Measurements from ENCODE around the gene SLC25A22. TPM values are rescaled to one million over a fixed set of nuclear protein-coding genes. Genes with fewer than 3 reads are reported as not detected.

Gene SLC25A22
- total RNA-seq, 1 donor from 2014 or later: 64.5 TPM

DNA sequence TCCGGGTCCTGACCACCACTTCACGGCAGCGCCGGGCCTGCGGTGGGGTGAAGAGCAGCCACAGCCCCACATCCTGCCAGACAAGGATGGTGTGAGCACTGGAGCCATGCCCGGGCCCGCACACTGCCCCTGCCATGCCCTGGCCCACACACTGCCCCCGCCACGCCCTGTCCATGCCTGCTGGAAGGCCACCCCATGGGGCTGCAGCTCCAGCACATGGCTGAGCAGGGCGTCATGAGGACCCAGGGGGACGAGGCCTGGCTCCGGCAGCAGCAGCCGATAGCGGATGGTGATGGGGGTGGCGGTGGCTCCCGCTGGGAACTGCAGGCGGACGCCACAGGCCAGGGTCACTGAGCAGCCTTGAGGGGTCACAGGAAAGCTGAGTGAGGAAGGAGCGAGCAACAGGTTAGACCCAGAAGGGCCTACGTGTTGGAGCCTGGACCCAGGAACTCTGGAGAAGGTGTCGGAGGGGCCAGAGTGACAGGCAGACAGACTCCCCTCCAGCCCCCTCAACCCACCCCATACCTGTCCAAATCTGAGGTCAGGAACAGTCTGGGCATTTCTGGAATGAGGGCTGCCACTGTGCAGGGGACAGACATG, 4.0 kb upstream of the SLC25A22 start:
- Mint-ChIP-seq H3K27me3 (ENCODE audit: low read depth) (no peaks in the 10 kb centered on the region), H3K27ac (no peak overlapping the region), H3K4me3 (ENCODE audit: low read depth) (no peak overlapping the region), H3K4me1 (ENCODE audit: low read depth) (no peaks in the 10 kb centered on the region), H3K9me3 (no peaks in the 10 kb centered on the region), H3K36me3 (ENCODE audit: low read depth) (peaks cover 4% of the 10 kb centered on the region)
- no peak for DNase-seq (ENCODE audit: low spot score)
- intact Hi-C loops (cut with micrococcal nuclease): no loop called here

DNA sequence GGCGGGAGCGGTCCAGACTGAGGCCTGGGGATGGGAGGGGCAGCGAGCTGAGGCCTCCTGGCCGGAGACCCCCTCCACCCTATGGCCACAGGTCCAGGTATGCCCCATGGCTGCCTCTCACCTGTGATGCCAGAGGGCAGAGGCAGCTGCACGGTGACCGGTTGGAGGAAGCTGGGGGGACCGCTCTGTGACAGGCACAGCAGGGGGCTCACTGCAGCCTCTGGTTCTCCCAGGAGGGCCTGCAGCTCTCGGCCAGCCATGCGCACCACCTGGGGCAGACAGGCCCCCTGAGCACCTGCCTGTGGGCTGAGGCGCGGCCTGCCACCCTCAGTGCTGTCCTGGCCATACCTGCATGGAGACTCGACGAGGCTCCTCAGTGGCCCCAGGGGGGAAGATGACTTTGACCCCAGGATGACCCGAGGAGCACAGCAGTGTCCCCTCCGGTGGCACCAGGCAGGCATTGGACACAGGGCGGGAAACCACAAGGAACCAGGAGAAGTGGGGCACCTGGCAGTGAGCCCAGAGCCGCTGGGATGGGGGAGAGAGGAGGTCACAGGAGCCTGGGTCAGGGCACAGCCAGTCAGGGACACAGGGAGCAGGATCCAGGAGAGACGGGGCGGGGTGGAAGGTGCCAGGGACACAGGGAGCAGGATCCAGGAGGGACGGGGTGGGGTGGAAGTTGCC, 3.2 kb upstream of the SLC25A22 start:
- no peak overlapping the region for H3K27ac Mint-ChIP-seq
- H3K36me3 Mint-ChIP-seq (ENCODE audit: low read depth): peaks cover 4% of the 10 kb centered on the region
- intact Hi-C loops (cut with micrococcal nuclease): no loop called here
- H3K4me1 Mint-ChIP-seq (ENCODE audit: low read depth): peaks cover 5% of the 10 kb centered on the region
- H3K9me3 Mint-ChIP-seq: no peaks in the 10 kb centered on the region
- DNase-seq (ENCODE audit: low spot score): no peak
- H3K27me3 Mint-ChIP-seq (ENCODE audit: low read depth): no peaks in the 10 kb centered on the region
- peak overlapping the region; percentile 0 for H3K4me3 Mint-ChIP-seq (ENCODE audit: low read depth)

DNA sequence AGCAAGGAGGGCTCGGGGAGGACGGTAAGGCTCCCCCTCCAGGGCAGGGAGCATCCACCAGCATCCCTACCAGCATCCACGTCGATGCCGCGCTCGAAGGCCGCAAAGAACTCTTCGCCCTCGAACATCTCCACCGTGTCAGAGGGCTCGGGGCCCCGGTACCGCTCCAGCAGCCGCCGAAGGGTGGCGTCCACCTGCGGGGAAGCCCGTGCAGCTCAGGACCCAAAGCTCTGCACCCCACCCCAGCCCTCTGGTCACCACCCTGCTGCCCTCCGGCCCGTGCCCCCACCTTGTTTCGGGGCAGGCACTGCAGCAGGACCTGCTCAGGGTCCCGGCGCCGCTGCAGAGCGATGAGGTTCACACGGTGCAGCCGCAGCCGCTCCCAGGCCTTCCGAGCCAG, 2.4 kb upstream of the SLC25A22 start:
- H3K4me3 Mint-ChIP-seq (ENCODE audit: low read depth): no peak overlapping the region
- DNase-seq (ENCODE audit: low spot score): no peak
- H3K9me3 Mint-ChIP-seq: no peaks in the 10 kb centered on the region
- peaks cover 4% of the 10 kb centered on the region for H3K36me3 Mint-ChIP-seq (ENCODE audit: low read depth)
- H3K27ac Mint-ChIP-seq: no peak overlapping the region
- no peaks in the 10 kb centered on the region for H3K27me3 Mint-ChIP-seq (ENCODE audit: low read depth)
- intact Hi-C loops (cut with micrococcal nuclease): no loop called here
- peaks cover 5% of the 10 kb centered on the region for H3K4me1 Mint-ChIP-seq (ENCODE audit: low read depth)

DNA sequence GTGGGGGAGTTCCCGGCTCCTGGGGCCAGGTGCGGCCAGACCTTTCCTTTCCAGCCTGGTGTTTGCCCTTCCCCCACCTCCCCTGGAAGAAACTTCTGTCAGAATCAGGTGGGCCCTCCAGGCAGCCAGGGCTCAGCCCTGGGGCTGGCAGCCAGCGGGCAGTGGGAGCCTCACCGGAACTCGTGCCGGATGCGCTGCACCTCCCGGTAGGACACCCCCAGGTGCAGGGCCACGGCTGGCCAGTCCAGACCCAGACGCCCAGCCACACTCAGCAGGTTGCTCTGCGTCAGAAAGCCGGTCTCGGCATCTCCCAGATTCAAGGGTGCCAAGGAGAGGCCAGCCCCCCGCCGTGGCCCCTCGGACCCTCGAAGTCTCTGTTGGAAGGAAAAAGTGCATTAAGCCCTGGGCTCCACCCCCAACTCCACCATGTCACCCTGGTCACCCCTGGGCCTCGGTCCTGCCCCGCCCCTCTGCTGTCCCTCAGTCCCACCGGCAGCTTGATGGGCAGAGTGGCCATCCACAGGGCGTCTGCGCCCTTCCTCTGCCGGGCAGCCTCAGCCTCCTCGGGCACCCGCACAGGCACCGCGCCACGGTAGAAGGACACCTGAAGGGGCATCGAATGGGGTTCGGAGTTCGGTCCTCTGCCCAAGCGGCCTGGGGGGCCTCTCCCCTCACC, 1.7 kb upstream of the SLC25A22 start:
- intact Hi-C loops (cut with micrococcal nuclease): no loop called here
- no peak for DNase-seq (ENCODE audit: low spot score)
- H3K36me3 Mint-ChIP-seq (ENCODE audit: low read depth): peaks cover 4% of the 10 kb centered on the region
- no peaks in the 10 kb centered on the region for H3K27me3 Mint-ChIP-seq (ENCODE audit: low read depth)
- peaks cover 6% of the 10 kb centered on the region for H3K4me1 Mint-ChIP-seq (ENCODE audit: low read depth)
- no peaks in the 10 kb centered on the region for H3K9me3 Mint-ChIP-seq
- H3K27ac Mint-ChIP-seq: no peak overlapping the region
- no peak overlapping the region for H3K4me3 Mint-ChIP-seq (ENCODE audit: low read depth)

DNA sequence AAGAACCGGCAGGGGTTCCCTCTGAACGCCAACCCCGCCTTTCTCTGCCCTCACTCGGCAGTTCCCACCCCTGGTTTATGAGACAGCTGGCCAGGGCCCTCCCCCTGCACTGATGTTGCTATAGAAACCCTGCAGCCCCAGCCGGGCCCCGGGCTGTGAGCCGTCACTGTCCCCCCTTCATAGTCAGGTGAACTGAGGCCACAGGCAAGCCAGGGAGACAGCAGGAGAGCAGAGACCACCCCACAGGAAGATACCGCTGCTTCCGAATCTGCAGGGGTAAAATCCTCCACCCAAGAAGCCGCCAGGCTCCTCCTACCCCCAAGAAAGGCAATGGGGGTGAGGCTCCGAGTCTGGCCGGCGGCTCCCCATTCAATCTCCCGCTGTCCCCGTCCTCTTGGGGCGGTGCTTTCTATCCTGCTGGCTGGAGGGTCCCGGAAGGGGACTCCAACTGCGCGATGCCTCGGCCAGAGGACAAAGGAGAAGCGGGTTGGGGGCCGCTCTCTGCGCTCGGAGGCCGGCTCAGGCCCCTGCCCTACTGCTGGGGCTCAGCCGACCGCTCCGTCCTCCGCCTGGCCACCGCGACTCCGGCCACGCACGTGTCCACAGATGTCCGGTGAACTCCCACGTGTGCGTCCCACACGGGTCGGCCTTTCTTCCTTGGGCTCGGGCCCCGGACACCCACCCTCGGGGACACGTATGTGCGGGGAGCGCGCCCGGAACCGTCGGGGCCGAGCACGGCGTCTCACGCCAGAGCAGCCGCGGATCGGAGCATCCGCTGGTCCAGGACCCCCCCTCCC, 587 bp downstream of the SLC25A22 start:
- peak overlapping the region; percentile 90 for H3K4me3 Mint-ChIP-seq (ENCODE audit: low read depth)
- DNase-seq (ENCODE audit: low spot score): peak; percentile 70
- peaks cover 11% of the 10 kb centered on the region for H3K36me3 Mint-ChIP-seq (ENCODE audit: low read depth)
- peak overlapping the region; percentile 66 for H3K27ac Mint-ChIP-seq
- intact Hi-C loops (cut with micrococcal nuclease): loop anchor here (1.0 to 2.0 kb wide), 3 partner anchors 8 to 51 kb away; partner anchors contain the start of genes PIDD1, RPLP2 and TALDO1
- peaks cover 7% of the 10 kb centered on the region for H3K4me1 Mint-ChIP-seq (ENCODE audit: low read depth)
- H3K9me3 Mint-ChIP-seq: no peaks in the 10 kb centered on the region
- H3K27me3 Mint-ChIP-seq (ENCODE audit: low read depth): no peaks in the 10 kb centered on the region

DNA sequence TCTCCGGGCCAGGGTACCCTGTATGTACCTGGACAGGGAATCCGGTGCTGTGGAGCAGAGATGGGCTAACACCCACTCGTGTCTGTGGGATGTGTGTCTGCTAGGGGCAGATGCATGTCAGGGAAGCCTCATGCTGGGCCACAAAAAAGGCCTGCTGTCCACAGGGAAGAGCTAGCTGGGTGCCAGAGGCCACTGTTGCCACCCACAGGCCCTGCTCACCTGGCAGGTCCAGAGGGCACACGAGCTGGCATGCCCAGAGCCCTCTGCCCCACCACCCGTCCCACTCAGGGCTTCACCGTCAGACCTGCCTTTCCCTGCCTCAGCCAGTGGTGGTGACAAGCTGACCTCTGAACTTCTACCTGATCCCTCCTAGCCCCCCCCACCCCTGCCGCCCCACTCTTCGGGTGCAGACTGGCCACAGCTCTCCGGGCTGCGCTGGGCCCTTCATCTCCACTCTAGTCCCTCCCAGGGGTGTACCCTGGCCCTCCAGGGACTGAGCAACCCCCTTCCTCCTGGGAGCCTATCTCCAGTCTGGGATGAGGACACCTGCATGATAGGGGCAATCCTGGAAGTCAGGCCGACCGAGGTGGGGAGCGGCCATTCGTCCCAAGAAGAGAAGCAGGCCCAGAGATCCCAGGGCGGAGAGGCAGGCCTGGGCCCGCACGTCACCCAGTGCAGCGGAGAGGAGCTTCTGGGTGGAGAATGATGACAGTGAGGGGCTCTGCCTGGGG, 1.4 kb downstream of the SLC25A22 start:
- Mint-ChIP-seq H3K27ac (peak overlapping the region; percentile 66), H3K4me1 (ENCODE audit: low read depth) (peaks cover 7% of the 10 kb centered on the region), H3K4me3 (ENCODE audit: low read depth) (peak overlapping the region; percentile 90), H3K36me3 (ENCODE audit: low read depth) (peaks cover 14% of the 10 kb centered on the region), H3K27me3 (ENCODE audit: low read depth) (no peaks in the 10 kb centered on the region), H3K9me3 (no peaks in the 10 kb centered on the region)
- DNase-seq (ENCODE audit: low spot score): no peak
- intact Hi-C loops (cut with micrococcal nuclease): loop anchor here (1.0 to 2.0 kb wide), 4 partner anchors 9 to 50 kb away; partner anchors contain the start of genes GATD1, PIDD1, RPLP2 and TALDO1

DNA sequence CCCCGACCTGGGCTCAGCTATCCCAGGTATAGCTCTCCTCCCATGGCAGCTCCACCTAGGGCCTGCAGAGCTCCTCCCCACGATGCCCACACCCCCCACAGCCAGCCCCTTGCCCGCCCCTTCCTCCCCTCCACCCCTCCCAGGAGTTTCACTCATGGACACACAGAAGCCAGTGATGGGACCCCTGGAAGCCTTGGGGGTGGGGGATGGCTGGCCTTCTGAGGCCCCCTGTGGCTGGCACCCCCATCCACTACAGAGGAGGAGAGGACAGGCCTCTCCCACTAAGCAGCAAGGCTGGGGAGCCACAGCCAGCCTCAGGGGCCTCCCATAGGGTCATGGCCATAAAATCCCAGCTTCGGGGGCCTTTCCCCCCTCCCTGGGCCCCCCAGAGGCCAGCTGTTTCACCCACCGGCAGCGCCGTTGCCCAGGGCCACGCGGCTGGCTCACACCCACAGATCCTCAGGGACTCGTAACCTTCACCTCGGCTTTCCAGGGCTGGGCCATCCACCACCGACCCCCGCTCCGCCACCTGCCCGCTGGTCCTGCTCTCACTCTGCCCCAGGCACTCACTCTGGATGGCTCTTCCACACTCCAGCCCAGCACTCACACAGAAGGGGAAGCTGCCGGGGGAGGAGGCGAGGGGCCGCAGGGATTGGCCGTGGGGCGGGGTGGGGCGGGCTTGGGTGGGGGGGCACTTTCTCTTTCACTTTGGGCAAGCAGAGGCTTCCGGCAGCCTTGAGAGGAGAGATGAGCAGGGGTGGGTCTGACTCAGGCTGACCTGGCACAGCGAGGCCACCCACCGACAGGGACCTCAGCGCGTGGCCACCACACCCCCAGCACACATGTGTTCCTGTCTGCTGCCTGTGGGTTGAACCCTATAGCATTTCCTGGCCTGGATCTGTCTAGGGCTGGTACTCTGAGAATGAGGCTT, 2.2 kb downstream of the SLC25A22 start:
- Mint-ChIP-seq H3K36me3 (ENCODE audit: low read depth) (peaks cover 18% of the 10 kb centered on the region), H3K9me3 (no peaks in the 10 kb centered on the region), H3K27ac (peak overlapping the region; percentile 66), H3K27me3 (ENCODE audit: low read depth) (no peaks in the 10 kb centered on the region), H3K4me3 (ENCODE audit: low read depth) (peak overlapping the region; percentile 90), H3K4me1 (ENCODE audit: low read depth) (peaks cover 7% of the 10 kb centered on the region)
- DNase-seq (ENCODE audit: low spot score): peak; percentile 77
- intact Hi-C loops (cut with micrococcal nuclease): loop anchor here (1.0 to 2.0 kb wide), 2 partner anchors 19 to 49 kb away; partner anchors contain the start of genes GATD1 and TALDO1

DNA sequence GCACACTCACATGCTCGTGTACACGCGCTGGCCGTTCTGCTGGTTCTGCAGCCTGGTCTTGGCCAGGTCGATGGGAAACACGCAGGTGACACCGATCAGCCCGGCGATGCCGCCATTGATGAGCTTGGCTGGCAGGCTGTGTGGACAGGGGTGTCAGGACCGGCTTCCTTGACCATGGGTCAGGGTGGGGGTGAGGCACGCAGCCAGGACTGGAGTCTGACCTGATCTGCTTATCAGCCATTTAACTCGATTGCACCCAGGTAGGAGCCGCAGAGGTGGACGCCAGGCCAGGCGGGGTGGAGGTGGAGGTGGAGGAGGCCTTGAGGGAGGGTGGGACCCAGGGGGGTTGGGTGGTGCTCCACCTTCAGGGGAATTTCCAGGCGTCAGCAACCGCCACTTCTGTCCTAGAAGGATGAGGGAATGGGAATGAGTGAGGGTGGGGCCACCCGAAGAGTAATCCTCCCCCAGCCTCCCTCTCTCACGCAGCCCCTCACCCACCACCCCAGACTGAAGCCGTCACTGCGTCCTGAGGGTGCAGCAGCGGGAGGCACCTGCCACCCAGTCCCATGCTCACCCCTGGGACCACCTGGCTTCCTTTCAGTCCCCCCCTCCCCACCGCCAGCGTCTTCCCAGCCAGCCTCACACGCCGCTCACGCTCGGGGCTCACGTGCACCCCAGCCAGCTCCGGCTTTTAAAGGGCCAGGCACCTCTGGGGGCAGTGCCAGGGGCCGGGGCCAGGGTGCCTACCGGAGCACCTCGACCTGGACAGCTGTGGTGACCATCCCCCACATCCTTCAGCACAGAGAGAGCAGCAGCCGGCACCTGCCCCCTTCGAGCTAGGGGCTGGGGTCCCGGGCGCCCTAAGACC, 3.1 kb downstream of the SLC25A22 start:
- intact Hi-C loops (cut with micrococcal nuclease): no loop called here
- Mint-ChIP-seq H3K4me3 (ENCODE audit: low read depth) (peak overlapping the region; percentile 51), H3K9me3 (no peaks in the 10 kb centered on the region), H3K36me3 (ENCODE audit: low read depth) (peaks cover 14% of the 10 kb centered on the region), H3K27me3 (ENCODE audit: low read depth) (no peaks in the 10 kb centered on the region), H3K27ac (no peak overlapping the region), H3K4me1 (ENCODE audit: low read depth) (peaks cover 7% of the 10 kb centered on the region)
- DNase-seq (ENCODE audit: low spot score): no peak

DNA sequence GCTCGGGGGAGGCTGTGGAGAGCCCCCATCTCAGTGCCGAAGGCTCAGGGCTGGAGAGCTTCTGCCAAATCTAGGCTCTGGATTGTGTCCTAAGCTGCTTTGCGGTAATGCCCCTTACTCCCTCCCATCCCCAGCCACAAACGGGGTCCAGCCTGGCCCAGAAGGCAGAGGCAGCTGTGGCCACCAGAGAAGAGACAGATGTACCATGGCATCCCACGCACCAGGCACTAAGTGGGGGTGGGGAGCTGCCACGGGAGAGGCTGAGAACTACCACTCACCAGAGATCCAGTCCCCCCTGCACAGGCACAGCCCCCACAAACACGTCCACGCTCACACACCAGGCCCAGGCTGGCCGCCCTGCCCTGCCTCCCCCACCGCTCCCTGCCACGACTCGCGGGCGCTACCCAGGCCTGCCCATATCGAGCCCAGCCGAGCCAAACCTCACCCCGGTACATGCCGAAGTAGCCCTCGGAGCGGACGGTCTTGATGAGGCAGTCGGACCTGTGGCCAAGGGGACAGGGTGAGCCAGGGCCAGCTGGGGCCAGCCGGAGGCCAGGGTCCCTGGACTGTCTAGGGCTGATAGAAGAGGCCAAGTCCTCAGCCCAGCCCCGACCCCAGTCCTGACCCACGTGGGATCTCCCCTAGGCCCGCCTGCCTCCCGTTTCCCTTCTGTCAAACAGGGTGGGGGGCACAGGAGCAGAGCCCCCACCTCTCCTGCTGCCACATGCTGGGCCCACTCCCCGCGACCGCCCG, 3.9 kb downstream of the SLC25A22 start:
- H3K9me3 Mint-ChIP-seq: no peaks in the 10 kb centered on the region
- no peaks in the 10 kb centered on the region for H3K27me3 Mint-ChIP-seq (ENCODE audit: low read depth)
- H3K4me1 Mint-ChIP-seq (ENCODE audit: low read depth): peaks cover 7% of the 10 kb centered on the region
- no peak for DNase-seq (ENCODE audit: low spot score)
- H3K27ac Mint-ChIP-seq: no peak overlapping the region
- intact Hi-C loops (cut with micrococcal nuclease): no loop called here
- H3K36me3 Mint-ChIP-seq (ENCODE audit: low read depth): peaks cover 14% of the 10 kb centered on the region
- peak overlapping the region; percentile 49 for H3K4me3 Mint-ChIP-seq (ENCODE audit: low read depth)

DNA sequence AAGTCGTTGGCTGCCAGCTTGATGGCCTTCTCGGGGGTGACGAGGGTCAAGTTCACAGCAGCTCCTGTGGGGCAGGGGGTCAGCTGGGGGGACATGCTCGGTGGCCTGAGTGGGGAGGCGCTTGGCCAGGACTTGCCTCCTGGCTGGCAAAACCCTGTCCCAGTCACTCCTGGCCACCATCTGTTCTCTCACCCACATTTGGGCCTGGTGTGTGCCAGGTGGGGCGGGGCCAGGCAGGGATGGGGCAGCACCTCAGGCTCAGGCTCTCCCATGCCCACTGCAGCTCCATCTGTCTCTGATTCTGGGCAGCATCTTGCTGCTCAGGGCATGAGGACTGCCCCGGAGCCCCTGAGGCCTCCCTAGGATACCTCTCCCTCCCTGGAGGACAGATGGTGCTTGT, 4.5 kb downstream of the SLC25A22 start:
- H3K4me3 Mint-ChIP-seq (ENCODE audit: low read depth): peak overlapping the region; percentile 8
- peaks cover 14% of the 10 kb centered on the region for H3K36me3 Mint-ChIP-seq (ENCODE audit: low read depth)
- peaks cover 7% of the 10 kb centered on the region for H3K4me1 Mint-ChIP-seq (ENCODE audit: low read depth)
- H3K27me3 Mint-ChIP-seq (ENCODE audit: low read depth): no peaks in the 10 kb centered on the region
- no peak for DNase-seq (ENCODE audit: low spot score)
- intact Hi-C loops (cut with micrococcal nuclease): no loop called here
- H3K9me3 Mint-ChIP-seq: no peaks in the 10 kb centered on the region
- H3K27ac Mint-ChIP-seq: no peak overlapping the region

Measured in activated T-helper 2 cell treated with anti-CD3 and anti-CD28 coated beads, Interferon-gamma antibody, Interleukin-2, Interleukin-4, amounts not matched to agents 10 μg/mL and 5 μg/mL and 100 μg/mL, durations not matched to agents 14 hours and 24 hours and 36 hours (primary cell).